Uterus (tissue), 2 donors: ENCODE data around the gene RAPGEF3.

ENCODE experiments used
- CTCF ChIP-seq, 4 experiments: fragments of 200-600 bp in 2 of 4; fragments of 450-650 bp in 2 of 4; sonication (generic) in 2 of 4; IDR thresholded peaks; one replicate each; pipeline ENCODE4 v1.5.1; 2016 to 2019; ENCODE audit warnings: antibody characterized with exemption in 4 of 4, mild to moderate bottlenecking in 2 of 4, moderate library complexity in 1 of 4
- POLR2A ChIP-seq, 2 donors: fragments of 450-650 bp; IDR thresholded peaks; one replicate each; pipeline ENCODE4 v1.6.1; 2016; ENCODE audit warnings: antibody characterized with exemption in 2 of 2, mild to moderate bottlenecking in 1 of 2, moderate library complexity in 1 of 2

- no peak for TF ChIP-seq CTCF (IDR thresholded peaks at IDR 0.05)
- no peak for TF ChIP-seq POLR2A (IDR thresholded peaks at IDR 0.05)
Observed at GRCh38 chr12:47805417-47805816, 46.7 kb upstream of the RAPGEF3 start.
